ENCODE results near the gene PARD3B.

The PARD3B gene

DNA sequence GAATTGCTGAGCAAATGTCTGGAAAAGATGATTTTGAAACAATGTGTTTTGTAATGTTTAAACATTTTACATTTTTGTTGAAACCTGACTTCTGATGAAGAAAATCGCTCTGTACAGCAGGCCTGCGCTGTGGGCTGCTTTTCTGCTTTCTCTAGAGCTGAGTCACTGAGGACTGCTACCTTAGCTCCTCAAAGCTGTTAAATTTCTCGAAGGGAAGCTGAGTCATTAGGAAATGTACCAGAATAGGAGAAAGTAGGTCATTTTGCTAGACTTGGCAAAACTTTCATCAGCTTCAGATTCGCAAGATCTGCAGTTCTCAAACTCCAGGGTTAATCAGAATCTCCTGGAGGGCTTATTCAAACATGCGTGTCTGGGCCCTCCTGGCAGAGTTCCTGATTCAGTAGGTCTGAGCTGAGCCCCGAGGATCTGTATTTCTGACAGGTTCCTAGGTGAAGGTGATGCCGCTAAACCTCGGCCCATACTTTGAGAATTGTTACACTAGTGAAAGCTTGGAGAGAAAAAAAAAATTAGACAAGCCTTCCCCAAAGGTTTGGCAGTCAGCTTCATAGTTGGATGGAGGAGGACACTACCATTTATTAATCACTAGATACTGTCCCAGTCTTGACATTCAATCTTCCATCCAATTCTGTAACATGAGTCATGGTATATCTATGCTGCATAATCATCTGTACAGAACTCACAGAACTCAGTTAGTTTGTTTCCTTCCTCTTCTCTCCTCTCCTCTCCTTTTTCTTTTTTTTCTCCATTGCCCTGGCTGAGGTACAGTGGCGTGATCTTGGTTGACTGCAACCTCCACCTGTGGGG lies 297.6 kb downstream of the PARD3B start:
- DNase-seq (ENCODE audit: low read depth), result peak; percentile 98

DNA sequence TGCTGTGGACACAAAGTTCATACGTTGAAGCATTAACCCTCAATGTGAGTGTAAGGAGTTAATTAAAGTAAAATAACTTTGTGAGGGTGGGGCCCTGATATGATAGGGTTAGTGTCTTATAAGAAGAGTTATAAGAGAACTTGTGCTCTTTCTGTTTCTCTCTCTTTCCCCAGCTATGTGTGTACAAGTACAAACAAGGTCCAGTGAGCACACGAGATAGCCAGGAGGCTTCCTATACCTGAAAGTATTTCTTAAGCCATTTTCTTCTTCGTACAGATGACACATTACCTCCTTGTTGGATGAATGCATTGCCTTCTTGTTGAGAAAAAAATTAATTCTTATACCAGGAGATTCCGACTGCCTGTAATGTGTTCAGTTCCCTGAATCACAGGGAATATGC lies 301.2 kb downstream of the PARD3B start:
- DNase-seq (ENCODE audit: low read depth), result no peak

DNA sequence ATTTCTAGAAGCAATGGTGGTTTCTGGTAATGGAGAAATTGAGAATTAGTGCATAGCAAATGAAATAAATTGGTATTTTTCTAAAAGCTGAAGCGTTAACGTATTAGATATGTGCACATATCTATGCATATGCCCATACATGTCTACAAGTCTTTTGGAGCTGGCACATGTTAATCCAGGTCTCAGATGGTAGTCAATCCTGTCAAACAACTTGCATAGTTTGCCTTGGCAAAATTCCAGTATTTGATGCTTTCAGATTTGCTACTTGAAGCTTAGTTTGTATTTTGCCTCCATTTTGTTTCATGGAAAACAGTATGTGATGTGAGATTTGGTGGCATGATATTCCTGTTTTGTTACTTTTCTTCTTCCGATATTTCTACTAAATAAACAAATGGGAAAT lies 304.6 kb downstream of the PARD3B start:
- no peak for DNase-seq (ENCODE audit: low read depth)

DNA sequence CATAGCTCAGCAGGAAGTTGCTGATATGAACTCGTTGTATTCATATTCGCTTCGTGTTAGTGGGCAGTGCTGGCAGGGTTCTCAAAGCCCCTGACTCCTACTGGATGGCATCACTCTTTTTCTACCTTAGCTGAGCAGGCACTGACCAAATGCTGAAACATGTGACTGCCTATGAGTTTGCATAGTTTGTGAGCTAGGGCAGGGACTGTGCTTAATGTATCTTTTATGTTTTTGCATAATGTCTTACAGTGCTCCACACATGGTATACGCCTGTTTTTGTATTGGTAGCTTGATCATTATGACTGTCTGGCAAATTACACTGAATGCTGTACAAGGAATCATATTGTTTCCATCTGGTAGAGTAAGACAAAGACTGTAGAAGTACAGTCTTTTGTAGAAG lies 305.3 kb downstream of the PARD3B start:
- no peak for DNase-seq (ENCODE audit: low read depth)

DNA sequence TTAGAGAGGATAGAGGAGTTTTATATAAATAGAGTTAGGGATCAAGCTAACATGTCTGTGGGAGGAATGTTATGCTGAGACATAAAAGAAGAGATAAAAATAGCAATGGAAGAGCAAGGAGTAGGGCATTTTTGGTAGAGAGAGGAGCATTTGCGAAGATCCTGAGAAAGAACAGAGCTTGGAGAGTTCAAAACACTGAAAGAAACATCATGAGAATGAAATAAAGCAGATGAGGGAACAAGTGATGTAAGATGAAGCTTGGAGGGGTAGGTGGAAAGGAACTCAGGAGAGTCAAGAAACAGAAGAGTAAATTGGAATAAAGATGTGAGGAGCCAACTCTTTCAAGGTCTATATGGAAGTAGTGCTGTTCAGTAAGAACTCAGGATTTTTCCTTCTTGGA lies 308.6 kb downstream of the PARD3B start:
- no peak for DNase-seq (ENCODE audit: low read depth)

DNA sequence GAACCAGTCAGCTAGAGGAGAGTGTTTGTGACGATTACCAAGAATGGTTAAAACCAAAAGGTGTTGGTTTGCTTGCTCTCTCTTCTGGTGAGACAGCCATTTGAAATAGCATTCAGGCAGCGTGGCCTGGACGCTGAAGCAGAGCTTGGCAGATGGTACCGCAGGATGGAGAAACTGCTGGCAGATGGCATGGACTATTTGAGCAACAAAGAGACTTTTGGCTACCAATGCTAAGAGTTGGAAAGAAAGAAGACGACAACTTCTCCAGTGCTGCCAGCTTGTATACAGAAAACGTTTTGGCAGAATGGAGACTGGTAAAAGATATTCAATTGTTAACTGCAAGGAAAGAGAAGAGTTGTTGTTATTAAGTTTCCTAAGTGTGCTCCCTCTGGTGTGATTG lies 315.0 kb downstream of the PARD3B start:
- no peak for DNase-seq (ENCODE audit: low read depth)

DNA sequence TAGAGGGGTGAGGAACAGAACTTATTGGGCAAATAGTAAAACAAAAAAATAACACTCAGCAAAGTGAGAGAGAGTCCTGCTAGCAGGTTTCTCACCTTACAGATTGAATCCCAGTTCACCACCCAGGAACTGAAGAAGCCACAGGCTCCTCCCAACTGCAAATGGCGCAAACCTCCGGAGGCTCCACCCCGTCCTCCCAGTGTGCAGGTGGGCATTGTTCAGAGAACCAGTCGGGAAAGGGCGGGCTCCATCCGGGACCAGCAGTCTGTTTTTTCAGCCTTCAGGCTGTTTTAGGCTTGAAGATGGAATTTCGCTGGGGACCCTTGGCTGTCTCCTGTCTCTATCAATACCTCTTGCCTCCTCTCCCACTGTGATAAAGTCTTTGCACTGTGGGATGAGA lies 317.5 kb downstream of the PARD3B start:
- DNase-seq (ENCODE audit: low read depth), result no peak

DNA sequence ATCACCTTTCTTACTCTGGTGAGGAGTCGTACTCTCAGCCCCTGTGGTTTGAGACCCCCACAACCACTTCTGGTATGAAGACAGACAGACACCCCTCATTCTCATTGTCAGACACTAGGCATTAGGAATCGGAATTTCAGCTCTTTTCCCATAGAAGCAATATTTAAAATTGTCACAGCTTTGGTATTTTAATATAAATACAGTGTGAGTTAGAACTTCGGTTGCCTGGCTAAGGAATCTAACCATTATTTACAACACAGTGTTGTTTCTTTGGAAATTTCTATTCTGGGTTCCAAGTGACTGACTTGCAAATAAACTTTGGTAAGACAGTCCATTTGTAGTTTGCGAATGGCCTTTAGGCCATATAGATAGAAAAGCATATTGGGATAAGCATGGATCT lies 318.1 kb downstream of the PARD3B start:
- DNase-seq (ENCODE audit: low read depth), result peak; percentile 4

DNA sequence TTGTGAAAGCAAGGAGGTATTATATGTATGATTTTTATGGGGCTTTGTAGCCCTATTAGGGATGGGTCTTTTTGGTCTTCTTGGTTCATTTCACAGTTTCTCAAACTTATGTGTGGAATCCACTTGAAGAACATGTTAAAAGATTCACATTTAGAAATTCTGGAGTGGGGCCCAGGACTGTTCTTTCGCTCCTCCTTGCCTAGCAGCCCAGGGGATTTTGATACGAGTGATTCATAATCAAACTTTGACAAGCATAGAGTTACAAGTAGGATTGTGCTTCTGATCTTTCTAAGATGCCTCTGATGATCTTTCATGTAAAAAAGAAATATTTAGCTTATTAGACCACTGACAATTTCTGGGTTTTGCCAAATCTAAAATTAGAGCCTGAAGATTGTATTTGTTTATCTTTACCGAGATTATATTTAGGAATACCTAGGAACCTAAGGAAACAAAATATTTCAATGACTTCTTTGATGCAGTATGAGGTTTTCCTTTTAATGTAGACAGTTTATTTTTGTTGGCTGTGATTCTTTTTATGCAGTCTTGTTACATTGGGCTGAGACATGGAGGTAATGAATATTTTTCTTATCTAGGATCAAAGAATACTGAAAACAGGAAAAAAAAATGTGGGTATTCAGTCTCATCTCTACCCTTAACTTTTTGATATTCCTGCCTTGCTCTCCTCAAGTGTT lies 324.0 kb downstream of the PARD3B start:
- DNase-seq (ENCODE audit: low read depth), result peak; percentile 58

DNA sequence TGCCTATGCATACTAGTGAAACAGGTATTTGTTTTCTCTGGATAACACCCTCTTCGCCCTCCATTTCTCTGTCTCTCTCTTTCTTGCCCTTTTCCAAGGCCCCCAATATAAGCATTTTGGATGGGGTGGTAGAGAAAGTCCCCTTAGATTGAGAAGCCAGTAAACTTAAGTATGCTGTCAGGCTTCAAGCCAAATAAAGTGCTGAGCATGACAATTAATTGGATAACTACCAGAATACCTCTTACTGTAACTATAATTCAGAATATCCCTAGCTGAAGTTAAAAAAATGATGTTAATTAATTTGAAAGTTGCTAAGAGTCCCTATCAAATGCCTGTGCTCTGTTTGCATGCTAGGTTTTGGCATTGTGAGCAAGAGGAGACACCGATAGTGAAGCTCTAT lies 324.8 kb downstream of the PARD3B start:
- DNase-seq (ENCODE audit: low read depth), result no peak

DNA sequence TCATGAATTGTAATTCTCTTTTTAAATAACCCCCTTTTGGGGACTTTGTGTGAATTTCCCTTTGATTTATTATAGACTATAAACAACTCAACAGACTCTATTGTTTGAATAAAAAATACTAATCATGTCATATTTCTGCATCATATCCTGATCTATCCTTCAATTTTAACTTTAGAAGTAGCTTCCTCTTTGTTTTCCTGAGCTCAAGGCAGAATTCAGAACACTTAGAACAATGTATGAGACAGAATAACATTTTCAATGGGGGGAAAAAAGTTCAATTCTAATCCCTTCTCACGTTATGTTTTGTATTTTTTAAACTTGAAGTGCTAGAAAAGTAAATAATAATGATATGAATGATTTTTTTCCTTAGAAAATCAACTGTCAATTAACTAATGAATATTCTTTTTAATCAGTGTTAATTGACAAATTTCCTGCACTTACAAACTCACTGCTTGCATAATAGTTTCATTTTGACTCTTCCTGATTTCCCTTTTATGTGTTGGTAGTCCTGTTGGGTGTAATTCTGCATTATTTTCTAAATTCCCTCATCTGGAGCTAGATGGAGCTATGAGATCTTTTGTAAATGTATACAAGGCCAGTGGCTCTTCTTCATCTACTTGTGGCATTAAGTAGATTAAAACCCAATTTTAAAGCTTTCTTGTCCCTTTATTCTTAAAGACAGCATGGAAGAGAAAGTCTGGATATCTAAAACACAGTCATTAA lies 326.1 kb downstream of the PARD3B start:
- DNase-seq (ENCODE audit: low read depth), result peak; percentile 55

DNA sequence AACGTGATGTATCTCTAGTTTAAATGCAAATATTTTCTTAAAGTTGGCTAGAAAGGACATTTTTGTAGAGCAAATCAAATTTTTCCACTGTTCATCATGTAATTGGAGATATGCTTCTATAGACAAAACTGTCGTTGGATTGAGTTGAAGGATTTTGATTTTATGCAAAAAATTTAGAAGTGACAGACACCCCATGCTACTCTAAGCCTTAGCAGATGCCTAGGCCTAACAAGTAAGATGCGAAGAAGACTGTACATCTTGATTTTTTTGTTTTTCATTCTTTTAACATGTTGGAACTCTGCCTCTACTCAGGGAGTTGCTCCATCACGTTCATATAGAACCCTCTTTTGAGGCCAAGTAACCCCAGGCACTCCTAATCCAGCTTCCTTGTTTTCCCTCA lies 331.0 kb downstream of the PARD3B start:
- no peak for DNase-seq (ENCODE audit: low read depth)

DNA sequence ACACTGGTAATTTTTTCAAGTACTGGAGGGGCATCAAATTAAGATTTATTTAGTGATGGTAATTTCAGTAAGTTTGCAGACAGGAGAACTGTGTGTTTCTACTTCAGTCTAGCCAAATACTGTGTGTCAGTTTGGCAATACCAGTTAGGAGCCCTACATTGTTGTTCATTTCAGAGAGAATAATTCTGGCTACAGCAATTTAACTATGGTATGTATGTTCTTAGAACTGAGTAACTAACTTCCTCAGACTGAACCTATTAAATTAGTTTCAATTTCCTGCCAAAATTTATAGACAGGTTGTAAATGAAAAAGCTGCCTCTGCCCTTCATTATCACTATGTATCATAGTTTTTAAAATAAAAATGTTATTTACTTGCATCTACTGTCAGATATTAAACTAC lies 332.4 kb downstream of the PARD3B start:
- DNase-seq (ENCODE audit: low read depth), result no peak

DNA sequence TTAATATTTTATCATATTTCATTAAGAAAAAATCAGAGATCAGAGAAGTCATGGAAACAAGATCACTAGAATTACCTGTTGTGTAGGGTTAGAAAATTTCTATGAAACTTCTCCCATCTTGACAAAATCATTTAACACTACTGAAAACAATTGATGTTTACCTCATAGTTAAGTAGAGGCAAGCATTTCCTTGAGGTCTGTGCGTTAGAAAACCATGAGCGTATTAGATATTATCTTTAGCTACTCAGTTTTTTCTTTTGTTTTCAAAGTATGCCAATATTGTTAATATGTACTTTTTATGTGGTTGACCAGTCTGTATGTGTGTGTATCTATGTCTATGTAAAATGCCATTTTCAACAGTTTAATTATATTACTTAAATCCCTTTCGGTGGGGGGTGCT lies 335.7 kb downstream of the PARD3B start:
- no peak for DNase-seq (ENCODE audit: low read depth)

DNA sequence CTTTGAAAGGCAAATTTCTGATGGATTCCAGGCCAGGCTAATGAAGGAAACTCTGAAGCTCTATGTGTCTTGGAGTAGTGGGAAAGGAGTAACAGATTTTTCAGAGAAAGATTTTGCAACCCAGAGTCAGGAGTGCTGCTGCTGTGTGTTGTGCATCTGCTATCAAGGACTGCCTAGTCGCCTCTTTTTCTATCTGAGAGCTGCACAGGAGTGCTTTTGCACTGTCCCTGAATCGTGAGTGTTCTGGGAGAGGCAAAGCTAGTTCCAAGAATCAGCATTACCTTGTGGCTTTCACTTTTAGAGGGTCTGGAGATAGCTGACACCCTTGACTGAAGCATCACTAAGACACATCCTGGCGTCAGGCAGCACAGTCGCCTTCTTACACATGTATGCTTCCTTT lies 336.4 kb downstream of the PARD3B start:
- DNase-seq (ENCODE audit: low read depth), result no peak

DNA sequence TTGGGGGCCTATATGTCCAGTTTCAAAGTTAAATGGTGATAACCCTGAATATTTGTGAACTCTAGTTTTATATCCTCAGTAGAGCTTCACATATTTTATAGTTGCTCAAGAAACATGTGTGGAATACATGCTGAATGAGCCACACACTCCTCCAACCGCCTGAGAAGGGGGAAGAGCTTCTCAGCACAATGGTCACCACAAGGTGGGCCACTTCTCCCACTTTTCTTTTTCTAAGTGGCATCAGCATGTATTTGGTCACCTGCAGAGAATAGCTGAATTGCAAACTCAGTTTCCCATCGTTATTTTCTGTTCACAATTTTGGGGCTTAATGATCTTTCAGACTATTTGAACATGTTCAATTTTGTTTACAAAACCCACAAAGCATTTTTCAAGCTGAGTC lies 340.5 kb downstream of the PARD3B start:
- DNase-seq (ENCODE audit: low read depth), result no peak

DNA sequence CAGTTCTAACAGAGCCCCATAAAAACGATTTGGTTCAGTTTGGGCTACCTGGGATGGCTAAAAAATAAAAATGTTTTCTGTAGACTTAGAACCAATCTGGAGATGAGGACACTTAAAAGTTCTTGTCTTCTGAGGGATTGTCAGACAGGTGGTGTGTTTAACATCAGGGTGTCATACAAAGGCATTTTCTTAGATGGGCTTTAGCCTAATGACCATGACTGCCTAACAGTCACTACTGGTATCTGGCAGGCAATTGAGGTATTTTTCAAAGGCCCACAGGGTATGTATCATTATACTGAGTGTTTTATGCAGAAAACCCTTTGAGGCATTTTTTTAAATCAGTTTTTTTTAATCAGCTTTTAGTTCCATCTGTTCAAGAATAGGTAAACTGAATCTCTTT lies 341.4 kb downstream of the PARD3B start:
- no peak for DNase-seq (ENCODE audit: low read depth)

DNA sequence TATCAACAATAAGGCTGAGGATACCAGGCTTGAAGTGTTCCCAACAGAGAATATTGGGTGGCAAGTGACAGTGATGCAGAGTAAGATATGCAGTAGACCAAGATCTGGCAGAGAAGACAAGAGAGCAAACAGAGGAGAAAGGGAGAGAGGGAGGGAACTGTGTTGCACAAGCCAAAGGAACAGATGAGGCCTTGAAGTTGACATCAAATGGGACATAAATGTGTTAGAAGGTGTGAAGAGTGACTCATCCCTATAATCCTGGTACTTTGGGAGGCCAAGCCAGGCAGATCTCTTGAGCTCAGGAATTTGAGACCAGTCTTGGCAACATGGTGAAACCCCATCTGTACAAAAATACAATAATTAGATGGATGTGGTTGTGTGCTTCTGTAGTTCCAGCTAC lies 342.9 kb downstream of the PARD3B start:
- DNase-seq (ENCODE audit: low read depth), result no peak

DNA sequence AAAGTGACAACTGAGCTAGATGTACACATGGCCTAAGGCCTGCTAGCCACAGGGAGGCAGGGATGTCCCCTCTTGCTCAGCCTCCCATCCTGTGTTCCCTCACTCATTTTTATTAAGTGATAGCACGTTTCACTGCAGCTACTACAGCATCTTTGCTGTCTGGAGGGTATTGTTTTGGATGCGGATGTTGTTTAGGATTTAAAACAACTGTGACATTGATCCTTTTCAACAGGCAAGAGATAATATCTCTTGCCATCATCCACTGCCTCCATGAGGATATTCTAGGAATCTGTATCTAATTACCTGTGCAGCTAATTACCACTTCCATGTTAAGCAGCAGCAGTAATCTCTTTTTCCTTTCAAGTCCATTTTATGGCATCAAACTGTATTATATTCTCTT lies 345.4 kb downstream of the PARD3B start:
- no peak for DNase-seq (ENCODE audit: low read depth)

DNA sequence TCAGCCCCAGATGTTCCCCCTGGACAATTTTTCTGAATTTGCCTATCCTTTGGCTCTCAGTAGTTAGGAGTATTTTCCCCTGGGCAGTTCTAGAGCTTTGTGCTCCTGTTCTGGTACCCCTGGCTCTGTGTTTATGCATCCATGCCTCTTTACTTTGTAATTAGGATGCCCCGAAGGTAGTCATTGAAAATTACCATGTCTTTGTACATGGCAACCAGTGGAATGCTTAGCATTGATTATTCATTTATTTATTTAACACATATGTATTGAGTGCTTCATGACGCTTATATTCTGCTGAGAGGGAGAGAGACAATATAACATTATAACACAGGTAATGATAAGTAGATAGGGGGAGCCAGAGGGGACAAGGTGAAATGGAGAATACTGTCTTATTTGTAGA lies 346.5 kb downstream of the PARD3B start:
- DNase-seq (ENCODE audit: low read depth), result no peak

DNA sequence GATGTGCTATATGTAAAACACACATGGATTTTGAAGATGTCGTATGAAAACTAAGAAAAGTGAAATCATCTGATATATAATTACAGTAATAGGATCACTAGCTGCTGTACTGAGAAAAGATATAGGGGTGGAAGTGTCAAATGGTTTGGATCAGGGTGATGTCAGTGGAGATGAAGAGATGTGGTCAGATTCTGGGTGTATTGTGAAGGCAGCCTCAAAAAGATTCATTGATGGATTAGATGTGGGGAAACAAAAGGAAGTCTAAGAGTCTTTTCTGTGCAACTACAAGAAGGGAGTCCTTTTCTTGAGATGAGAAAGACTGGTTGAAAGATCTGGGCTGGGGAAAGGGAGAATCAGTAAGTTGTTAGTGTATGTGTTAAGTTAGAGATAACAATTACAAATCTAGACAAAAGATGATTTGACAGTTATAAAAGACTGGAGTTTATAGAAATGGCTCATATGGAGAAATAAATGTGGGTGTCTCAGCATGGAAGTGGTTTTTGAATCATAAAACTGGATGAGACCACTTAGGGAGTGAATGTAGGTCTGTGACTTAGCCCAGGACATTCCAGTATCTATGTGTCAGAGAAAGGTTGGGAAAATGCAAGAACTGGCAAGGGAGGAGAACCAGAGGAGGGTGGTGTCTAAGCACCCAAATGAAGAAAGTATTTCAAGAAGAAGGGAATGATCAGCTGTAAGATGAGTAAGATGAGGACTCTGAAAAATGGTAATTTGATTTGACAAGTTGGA lies 347.4 kb downstream of the PARD3B start:
- peak; percentile 56 for DNase-seq (ENCODE audit: low read depth)

DNA sequence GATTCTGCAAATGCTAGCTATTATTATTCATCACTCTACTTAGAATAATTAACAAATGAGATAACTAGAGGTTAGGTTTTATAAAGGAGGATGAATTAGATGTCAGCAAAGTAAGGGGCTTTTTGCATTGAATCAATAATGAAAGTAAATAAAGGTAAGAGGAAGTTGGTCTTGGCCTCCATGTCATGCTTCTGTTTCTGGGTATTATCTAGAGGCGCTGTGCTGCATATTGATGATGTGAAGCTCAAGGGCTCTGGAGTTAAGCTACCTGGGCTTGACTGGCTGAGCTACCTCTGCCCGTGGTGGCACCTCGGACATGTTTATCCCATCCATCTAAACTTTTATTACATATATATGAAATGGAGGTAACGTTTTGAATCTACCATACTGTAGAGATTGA lies 350.9 kb downstream of the PARD3B start:
- DNase-seq (ENCODE audit: low read depth), result no peak

Data from iris pigment epithelial cell (primary cell).